Neuronal stem cell (in vitro differentiated cells): ENCODE data around the gene DHX57.

Experiments
- DNase-seq: peaks from one replicate; pipeline ENCODE4 v3.0.0-alpha.2; 2013; ENCODE audit warnings: low spot score
- H2AFZ ChIP-seq: one replicate; pipeline ENCODE4 v1.6.1; 2013; ENCODE audit warnings: mild to moderate bottlenecking, low read length, inconsistent platforms
- H2AK5ac ChIP-seq: 2 replicates; pipeline ENCODE4 v1.6.1; 2013; ENCODE audit warnings: low read depth, mild to moderate bottlenecking, inconsistent platforms, low read length, moderate library complexity, mixed read lengths
- H2BK120ac ChIP-seq: 2 replicates; pipeline ENCODE4 v1.6.1; 2013; ENCODE audit warnings: low read depth, mild to moderate bottlenecking, inconsistent platforms, low read length, moderate library complexity, mixed read lengths
- H2BK12ac ChIP-seq: one replicate; pipeline ENCODE4 v1.6.1; 2013; ENCODE audit warnings: low read length, inconsistent platforms
- H2BK15ac ChIP-seq: 2 replicates; pipeline ENCODE4 v1.6.1; 2013; ENCODE audit warnings: mild to moderate bottlenecking, low read length, inconsistent platforms, mixed read lengths
- H2BK5ac ChIP-seq: one replicate; pipeline ENCODE4 v1.6.1; 2013; ENCODE audit warnings: inconsistent platforms, mild to moderate bottlenecking, low read length, moderate library complexity
- H3K14ac ChIP-seq: one replicate; pipeline ENCODE4 v1.6.1; 2013; ENCODE audit warnings: low read length, inconsistent platforms
- H3K18ac ChIP-seq: 2 replicates; pipeline ENCODE4 v1.6.1; 2013; ENCODE audit warnings: low read length, inconsistent platforms
- H3K23ac ChIP-seq: 2 replicates; pipeline ENCODE4 v1.6.1; 2013; ENCODE audit warnings: low read depth, mild to moderate bottlenecking, mixed read lengths, low read length, inconsistent platforms; ENCODE audit not compliant: poor library complexity
- H3K27ac ChIP-seq: replicated peaks from 3 replicates; pipeline ENCODE4 v1.5.1; 2013; ENCODE audit warnings: low read length, inconsistent platforms
- H3K27me3 ChIP-seq, 3 experiments: 2 replicates each; pipeline ENCODE4 v1.6.1; 2013; ENCODE audit warnings: low read length in 3 of 3, mild to moderate bottlenecking in 2 of 3, inconsistent platforms in 1 of 3, low read depth in 1 of 3, mixed read lengths in 1 of 3, moderate library complexity in 1 of 3; ENCODE audit not compliant: control insufficient read depth in 3 of 3, insufficient read depth in 3 of 3
- H3K36me3 ChIP-seq, 2 donors: replicated peaks in 1 of 2; 2 replicates each; pipeline ENCODE4 v1.6.1; 2013; ENCODE audit warnings: low read length in 2 of 2; ENCODE audit not compliant: control insufficient read depth in 2 of 2, insufficient read depth in 2 of 2
- H3K4ac ChIP-seq: 2 replicates; pipeline ENCODE4 v1.6.1; 2013; ENCODE audit warnings: inconsistent platforms, mild to moderate bottlenecking, low read length, moderate library complexity
- H3K4me1 ChIP-seq, 2 donors: 1 replicate in 1 of 2; 2 replicates in 1 of 2; pipeline ENCODE4 v1.6.1; 2013; ENCODE audit warnings: low read length in 2 of 2, low read depth in 1 of 2; ENCODE audit not compliant: control insufficient read depth in 2 of 2, insufficient read depth in 1 of 2
- H3K4me2 ChIP-seq: one replicate; pipeline ENCODE4 v1.6.1; 2013; ENCODE audit warnings: mild to moderate bottlenecking, low read length, inconsistent platforms; ENCODE audit not compliant: insufficient read depth, poor library complexity, severe bottlenecking
- H3K4me3 ChIP-seq, 2 donors: 2 replicates each; pipeline ENCODE4 v1.5.1; 2013; ENCODE audit warnings: low read length in 2 of 2, mild to moderate bottlenecking in 2 of 2, inconsistent platforms in 1 of 2, moderate library complexity in 1 of 2
- H3K79me1 ChIP-seq: one replicate; pipeline ENCODE4 v1.6.1; 2013; ENCODE audit warnings: low read depth, mild to moderate bottlenecking, inconsistent platforms, low read length, moderate library complexity
- H3K9ac ChIP-seq: one replicate; pipeline ENCODE4 v1.6.1; 2013; ENCODE audit warnings: mild to moderate bottlenecking, low read depth, low read length, inconsistent platforms; ENCODE audit not compliant: poor library complexity
- H3K9me3 ChIP-seq, 2 donors: replicated peaks in 1 of 2; 2 replicates each; pipeline versions ENCODE3 to v1.6.1; 2013; ENCODE audit warnings: low read length in 2 of 2, mild to moderate bottlenecking in 2 of 2, inconsistent platforms in 1 of 2, low read depth in 1 of 2, mixed read lengths in 1 of 2, moderate library complexity in 1 of 2; ENCODE audit not compliant: control insufficient read depth in 2 of 2, insufficient read depth in 1 of 2
- H4K8ac ChIP-seq: one replicate; pipeline ENCODE4 v1.6.1; 2013; ENCODE audit warnings: low read depth, mild to moderate bottlenecking, inconsistent platforms, low read length, moderate library complexity
- H4K91ac ChIP-seq: one replicate; pipeline ENCODE4 v1.6.1; 2013; ENCODE audit warnings: low read length, low read depth, mild to moderate bottlenecking, inconsistent platforms; ENCODE audit not compliant: poor library complexity
- whole genome bisulfite sequencing, 2 donors: extraction: QIAGEN DNeasy Blood & Tissue Kit; methylation state at CpG; one replicate each; pipeline ENCODE4 v1.1.7; 2013; ENCODE audit warnings: missing lambda C conversion rate in 2 of 2, mixed read lengths in 1 of 2; ENCODE audit not compliant: insufficient read length in 2 of 2, insufficient replicate concordance in 1 of 2; ENCODE audit errors: extremely low coverage in 2 of 2; 5-methylcytosine and 5-hydroxymethylcytosine counted together

DHX57 gene

GRCh38 chr2:38905251-38905650 is 29.5 kb upstream of the DHX57 start:
- no peak for DNase-seq
- no CpG with 5 or more reads among the region's 2 CpGs for WGBS, 2 donors
- no peak overlapping the region for H4K91ac ChIP-seq

GRCh38 chr2:38900726-38901125 is 25.0 kb upstream of the DHX57 start:
- no peaks in the 10 kb centered on the region for H3K9me3 ChIP-seq
- DNase-seq, result no peak
- H2BK15ac ChIP-seq, result no peak overlapping the region
- no peaks in the 10 kb centered on the region for H3K79me1 ChIP-seq
- no peaks in the 10 kb centered on the region for H3K27me3 ChIP-seq
- H2BK120ac ChIP-seq, result no peak overlapping the region
- no peak overlapping the region for H3K23ac ChIP-seq
- H4K8ac ChIP-seq, result no peak overlapping the region
- H3K18ac ChIP-seq, result no peak overlapping the region
- H3K27ac ChIP-seq, result no peak overlapping the region
- no peak overlapping the region for H4K91ac ChIP-seq
- no peaks in the 10 kb centered on the region for H3K4me1 ChIP-seq
- no peak overlapping the region for H2AK5ac ChIP-seq
- WGBS, 2 donors, result no CpG with 5 or more reads among the region's 1 CpG
- H3K9ac ChIP-seq, result no peak overlapping the region
- H3K4me3 ChIP-seq, result no peak overlapping the region
- peak overlapping the region; percentile 53 for H2AFZ ChIP-seq
- H3K36me3 ChIP-seq, result no peaks in the 10 kb centered on the region
- H2BK12ac ChIP-seq, result no peak overlapping the region
- H3K14ac ChIP-seq, result no peak overlapping the region
- no peak overlapping the region for H2BK5ac ChIP-seq
- H3K4me2 ChIP-seq, result no peak overlapping the region
- no peak overlapping the region for H3K4ac ChIP-seq

More at GRCh38 chr2:38905251-38905650, 29.5 kb upstream of the DHX57 start:
- no peak overlapping the region for H3K27ac ChIP-seq
- no peak overlapping the region for H3K4me3 ChIP-seq
- no peaks in the 10 kb centered on the region for H3K4me1 ChIP-seq
- H2AFZ ChIP-seq, result peak overlapping the region; percentile 7
- H3K9me3 ChIP-seq, result no peaks in the 10 kb centered on the region
- H2BK15ac ChIP-seq, result no peak overlapping the region
- no peak overlapping the region for H2BK12ac ChIP-seq
- no peaks in the 10 kb centered on the region for H3K36me3 ChIP-seq
- no peak overlapping the region for H3K4ac ChIP-seq
- H3K27me3 ChIP-seq, result no peaks in the 10 kb centered on the region
- H2BK120ac ChIP-seq, result no peak overlapping the region
- H3K9ac ChIP-seq, result no peak overlapping the region
- no peak overlapping the region for H4K8ac ChIP-seq
- no peak overlapping the region for H2BK5ac ChIP-seq
- no peak overlapping the region for H3K4me2 ChIP-seq
- no peak overlapping the region for H3K23ac ChIP-seq
- no peaks in the 10 kb centered on the region for H3K79me1 ChIP-seq
- no peak overlapping the region for H3K14ac ChIP-seq
- no peak overlapping the region for H2AK5ac ChIP-seq
- no peak overlapping the region for H3K18ac ChIP-seq

- Histone ChIP-seq H3K27me3 (no peaks in the 10 kb centered on the region), H2AK5ac (no peak overlapping the region), H4K8ac (no peak overlapping the region), H3K4me3 (no peak overlapping the region), H3K27ac (no peak overlapping the region), H4K91ac (no peak overlapping the region), H3K18ac (no peak overlapping the region), H3K36me3 (no peaks in the 10 kb centered on the region), H3K9me3 (no peaks in the 10 kb centered on the region), H3K4ac (no peak overlapping the region), H3K4me1 (no peaks in the 10 kb centered on the region), H3K14ac (no peak overlapping the region), H2BK12ac (no peak overlapping the region), H2BK5ac (no peak overlapping the region), H3K9ac (no peak overlapping the region), H2BK120ac (no peak overlapping the region), H3K79me1 (no peaks in the 10 kb centered on the region), H3K4me2 (no peak overlapping the region), H2BK15ac (no peak overlapping the region), H3K23ac (no peak overlapping the region), H2AFZ (no peak overlapping the region)
- WGBS, 2 donors, result no CpG with 5 or more reads among the region's 5 CpGs
- DNase-seq, result no peak
Observed at GRCh38 chr2:38898256-38898655, 22.5 kb upstream of the DHX57 start.

- no peak overlapping the region for H2BK5ac ChIP-seq
- H4K91ac ChIP-seq, result no peak overlapping the region
- H3K4ac ChIP-seq, result no peak overlapping the region
- no peaks in the 10 kb centered on the region for H3K79me1 ChIP-seq
- H3K36me3 ChIP-seq, result no peaks in the 10 kb centered on the region
- no peak overlapping the region for H3K9ac ChIP-seq
- DNase-seq, result no peak
- no peak overlapping the region for H2BK15ac ChIP-seq
- no peaks in the 10 kb centered on the region for H3K4me1 ChIP-seq
- H2BK12ac ChIP-seq, result no peak overlapping the region
- H2BK120ac ChIP-seq, result no peak overlapping the region
- H3K14ac ChIP-seq, result no peak overlapping the region
- H3K4me3 ChIP-seq, result no peak overlapping the region
- no peaks in the 10 kb centered on the region for H3K9me3 ChIP-seq
- no peak overlapping the region for H3K23ac ChIP-seq
- no peak overlapping the region for H2AFZ ChIP-seq
- H4K8ac ChIP-seq, result no peak overlapping the region
- H2AK5ac ChIP-seq, result no peak overlapping the region
- no peak overlapping the region for H3K27ac ChIP-seq
- H3K18ac ChIP-seq, result no peak overlapping the region
- H3K27me3 ChIP-seq, result no peaks in the 10 kb centered on the region
- no peak overlapping the region for H3K4me2 ChIP-seq
Observed at GRCh38 chr2:38892819-38893218, 17.1 kb upstream of the DHX57 start.
